SK-N-MC (cell line): Measurements from ENCODE around the gene EXT2.

Experiments
- EZH2 ChIP-seq: fragments of 200-600 bp; sonication (generic); IDR thresholded peaks from one replicate; pipeline ENCODE4 v1.6.1; 2017; ENCODE audit warnings: antibody characterized with exemption
- FOXP2 ChIP-seq: optimal IDR thresholded peaks from 2 replicates; pipeline ENCODE3; 2011; ENCODE audit warnings: mild to moderate bottlenecking, moderate library complexity; ENCODE audit not compliant: insufficient read depth; ENCODE audit errors: extremely low read length, control extremely low read depth

DNA sequence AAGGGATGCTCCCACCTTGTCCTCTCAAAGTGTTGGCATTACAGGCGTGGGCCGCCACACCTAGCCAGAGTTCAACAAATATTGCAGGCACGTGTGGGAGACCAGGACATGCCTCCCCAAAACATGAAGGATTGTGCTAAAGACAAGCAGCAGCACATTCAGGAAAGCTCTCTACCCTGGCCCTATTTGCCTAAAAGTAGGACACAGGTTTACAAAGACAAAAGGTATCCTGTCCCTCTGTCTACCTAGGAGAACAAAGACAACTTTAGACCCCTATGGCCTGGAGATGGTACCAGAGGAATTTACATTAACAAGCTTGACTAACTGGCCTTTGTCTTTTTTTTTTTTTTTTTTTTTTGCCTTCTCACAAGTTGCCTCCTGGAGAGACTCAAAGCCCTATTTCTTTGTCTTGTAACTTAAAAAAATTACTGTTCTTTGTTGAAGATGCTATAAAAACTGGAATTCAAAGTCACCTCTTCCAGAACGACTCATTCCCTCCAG is 30.3 kb upstream of the EXT2 start:
- TF ChIP-seq FOXP2 (no peak), EZH2 (no peak)
